ENCODE results near the gene ANKS1A. TPM values are rescaled to one million over a fixed set of nuclear protein-coding genes. Genes with fewer than 3 reads are reported as not detected.

ANKS1A gene
- total and polyA plus RNA-seq, 2 of the 4 experiments (the other 2 are of a cell fraction): 7.2 to 7.5 TPM

GRCh38 chr6:35062676-35063574 lies 173.9 kb downstream of the ANKS1A start:
- no peak overlapping the region for H2AK5ac ChIP-seq (ENCODE audit: low read depth, low read length)
- dilution Hi-C loops (cut with HindIII; ENCODE audit: low sequenced_read_pairs, unreplicated experiment): no loop called here
- no peak overlapping the region for H3K56ac ChIP-seq (ENCODE audit: extremely low read depth, insufficient read depth, low read length)
- no peak overlapping the region for H4K8ac ChIP-seq (ENCODE audit: low read depth in 2 of 2, low read length in 2 of 2)
- H3K9me1 ChIP-seq (ENCODE audit: insufficient read depth, low read length): peaks cover 3% of the 10 kb centered on the region; the same call in 1 of the 2 replicates
- H2BK5ac ChIP-seq (ENCODE audit: low read depth, low read length, poor library complexity, severe bottlenecking): no peak overlapping the region
- no peak overlapping the region for H2BK120ac ChIP-seq (ENCODE audit: low read depth, low read length)
- H2BK15ac ChIP-seq (ENCODE audit: low read depth, low read length): no peak overlapping the region
- intact Hi-C loops (cut with micrococcal nuclease): no loop called here
- no TSS peak for BruUV-seq (replicated peaks)
- no peak overlapping the region for H3K18ac ChIP-seq (ENCODE audit: low read depth, low read length)
- H3K27me3 ChIP-seq (ENCODE audit: control insufficient read depth, insufficient read depth, low read length): no peaks in the 10 kb centered on the region
- no peak overlapping the region for H4K91ac ChIP-seq (ENCODE audit: insufficient read depth, low read depth, low read length)
- no peak overlapping the region for H4K5ac ChIP-seq (ENCODE audit: low read depth, low read length)
- peaks cover 3% of the 10 kb centered on the region for H3K4me1 ChIP-seq (ENCODE audit: control insufficient read depth, insufficient read depth, low read length)
- H3K36me3 ChIP-seq (ENCODE audit: control insufficient read depth, insufficient read depth, low read length): peaks cover 30% of the 10 kb centered on the region
- H2BK20ac ChIP-seq (ENCODE audit: low read depth, low read length): no peak overlapping the region
- ChIA-PET POLR2A (ENCODE audit: unreplicated experiment) (no interaction called here), CTCF (no interaction called here)
- DNase-seq (no peak), ATAC-seq (ENCODE audit: low read depth) (no peak)
- no peak overlapping the region for H2AFZ ChIP-seq (replicated peaks; ENCODE audit: low read length, poor library complexity)
- H3K4me3 ChIP-seq (ENCODE audit: insufficient read depth, low read depth, low read length): no peak overlapping the region
- in situ Hi-C loops (cut with MboI; ENCODE audit: low sequenced_read_pairs): no loop called here
- H3K4me2 ChIP-seq (ENCODE audit: low read depth, low read length): no peak overlapping the region
- no peak overlapping the region for H3K9ac ChIP-seq (ENCODE audit: low read depth, low read length)
- H3K27ac ChIP-seq (ENCODE audit: insufficient read depth, low read length): no peak overlapping the region
- TF ChIP-seq FOS (IDR thresholded peaks at IDR 0.05; ENCODE audit: low read depth, low read length) (no peak), MAFK (IDR thresholded peaks at IDR 0.05; ENCODE audit: low read depth, low read length) (no peak), ELK1 (IDR thresholded peaks at IDR 0.05; ENCODE audit: borderline replicate concordance, low read depth, low read length) (no peak), SMC3 (IDR thresholded peaks at IDR 0.05; ENCODE audit: low read depth, low read length) (no peak), RAD21 (IDR thresholded peaks at IDR 0.05; ENCODE audit: low read length) (no peak), NFE2L2 (IDR thresholded peaks at IDR 0.05; ENCODE audit: low read depth, low read length) (no peak), CEBPB (IDR thresholded peaks at IDR 0.05; ENCODE audit: low read depth, low read length) (no peak), RCOR1 (IDR thresholded peaks at IDR 0.05; ENCODE audit: insufficient replicate concordance, low read length) (no peak), CHD1 (IDR thresholded peaks at IDR 0.05; ENCODE audit: low read depth, low read length) (no peak), POLR2A (IDR thresholded peaks at IDR 0.05; ENCODE audit: low read depth, low read length) (no peak), MXI1 (IDR thresholded peaks at IDR 0.05; ENCODE audit: borderline replicate concordance, low read depth, low read length) (no peak), MAZ (IDR thresholded peaks at IDR 0.05; ENCODE audit: borderline replicate concordance, low read depth, low read length) (no peak)
- no peaks in the 10 kb centered on the region for H3K79me1 ChIP-seq (ENCODE audit: low read depth in 1 of 2, low read length in 2 of 2)
- H2AK9ac ChIP-seq (replicated peaks; ENCODE audit: low read depth, low read length, poor library complexity): no peak overlapping the region
- H3K9me3 ChIP-seq (ENCODE audit: control insufficient read depth, insufficient read depth, low read length): no peaks in the 10 kb centered on the region
- H3K23ac ChIP-seq (ENCODE audit: low read depth, low read length): no peak overlapping the region
- H3K4ac ChIP-seq (ENCODE audit: low read depth, low read length): no peak overlapping the region
- H3K14ac ChIP-seq (replicated peaks; ENCODE audit: low read depth, low read length): no peak overlapping the region
- WGBS, 2 experiments (ENCODE audit: extremely low coverage in 2 of 2, insufficient read length in 1 of 2): 80% methylated on average over 1 of the region's 14 CpGs; no CpG with 5 or more reads in 1 of the 2 experiments
- H4K20me1 ChIP-seq (ENCODE audit: insufficient read depth, low read length): no peaks in the 10 kb centered on the region

All from IMR-90 (cell line).